IPS DF 19.7 (cell line): ENCODE measurements around the gene MLLT1.
"Not testable (repeated sequence)": the region's sequence is repeated elsewhere in the genome, so short reads cannot be mapped to it uniquely, and the experiment has no call there.

Experiments
- DNase-seq: peaks from one replicate; pipeline ENCODE4 v3.0.0-alpha.2; 2013; ENCODE audit warnings: low read depth, low spot score

The MLLT1 gene

GRCh38 chr19:6279931-6280591, at the start of gene MLLT1:
Gene MLLT1 (minus strand): TSS chr19:6279975. CDS start chr19:6279784, 191 bp downstream.
- DNase-seq: peak; percentile 69

- DNase-seq: no peak
Observed at GRCh38 chr19:6326815-6327214, 47.0 kb upstream of the MLLT1 start.

GRCh38 chr19:6325614-6326013, 45.8 kb upstream of the MLLT1 start:
- no peak for DNase-seq

GRCh38 chr19:6324757-6325156, 45.0 kb upstream of the MLLT1 start:
- no peak for DNase-seq

- DNase-seq: no peak
Observed at GRCh38 chr19:6322284-6322683, 42.5 kb upstream of the MLLT1 start.

GRCh38 chr19:6319376-6319775, 39.6 kb upstream of the MLLT1 start:
- no peak for DNase-seq

GRCh38 chr19:6318772-6319171, 39.0 kb upstream of the MLLT1 start:
- DNase-seq: no peak

GRCh38 chr19:6315646-6316045, 35.9 kb upstream of the MLLT1 start:
- DNase-seq: not testable (repeated sequence)

- DNase-seq: no peak
Observed at GRCh38 chr19:6313398-6313969, 33.7 kb upstream of the MLLT1 start.

GRCh38 chr19:6312018-6312417, 32.2 kb upstream of the MLLT1 start:
- DNase-seq: no peak

- no peak for DNase-seq
Observed at GRCh38 chr19:6298413-6298812, 18.6 kb upstream of the MLLT1 start.

- DNase-seq: no peak
Observed at GRCh38 chr19:6297202-6297601, 17.4 kb upstream of the MLLT1 start.

- DNase-seq: no peak
Observed at GRCh38 chr19:6292006-6292405, 12.2 kb upstream of the MLLT1 start.

- no peak for DNase-seq
Observed at GRCh38 chr19:6288737-6289136, 9.0 kb upstream of the MLLT1 start.

GRCh38 chr19:6287269-6287885, 7.6 kb upstream of the MLLT1 start:
- no peak for DNase-seq

- DNase-seq: no peak
Observed at GRCh38 chr19:6286676-6287075, 6.9 kb upstream of the MLLT1 start.

GRCh38 chr19:6282393-6282792, 2.6 kb upstream of the MLLT1 start:
- not testable (repeated sequence) for DNase-seq

GRCh38 chr19:6279620-6279930, 200 bp downstream of the MLLT1 start:
- no peak for DNase-seq

- no peak for DNase-seq
Observed at GRCh38 chr19:6278740-6279619, 795 bp downstream of the MLLT1 start.

- DNase-seq: no peak
Observed at GRCh38 chr19:6278051-6278450, 1.7 kb downstream of the MLLT1 start.

GRCh38 chr19:6276447-6276846, 3.3 kb downstream of the MLLT1 start:
- DNase-seq: no peak

- DNase-seq: no peak
Observed at GRCh38 chr19:6275170-6275744, 4.5 kb downstream of the MLLT1 start.
